ENCODE results near the gene DEFB116.
"Not testable (repeated sequence)": the region's sequence is repeated elsewhere in the genome, so short reads cannot be mapped to it uniquely, and the experiment has no call there.

Gene DEFB116, protein sequence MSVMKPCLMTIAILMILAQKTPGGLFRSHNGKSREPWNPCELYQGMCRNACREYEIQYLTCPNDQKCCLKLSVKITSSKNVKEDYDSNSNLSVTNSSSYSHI

GRCh38 chr20:31308535-31309162 is at the start of gene DEFB116:
DEFB116 (minus strand) TSS chr20:31308585; CDS start chr20:31308585, 0 bp downstream.
- no peak for DNase-seq

DNA sequence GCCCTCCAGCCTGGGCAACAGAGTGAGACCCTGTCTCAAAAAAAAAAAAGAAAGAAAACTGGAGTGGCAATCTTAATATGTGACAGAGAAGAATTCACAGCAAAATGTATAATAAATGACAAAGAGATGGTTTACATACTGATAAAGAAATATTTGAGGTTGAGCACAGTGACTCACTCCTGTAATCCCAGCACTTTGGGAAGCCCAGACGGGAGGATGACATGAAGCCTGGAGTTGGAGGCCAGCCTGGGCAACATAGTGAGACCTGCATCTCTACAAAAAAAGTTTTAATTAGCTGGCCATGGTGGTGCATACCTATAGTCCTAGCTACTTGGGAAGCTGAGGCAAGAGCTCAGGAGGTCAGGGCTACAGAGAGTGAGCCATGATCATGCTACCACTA is 47.6 kb upstream of the DEFB116 start:
- no peak for DNase-seq

GRCh38 chr20:31341470-31341869 is 33.1 kb upstream of the DEFB116 start:
- DNase-seq, result no peak

DNA sequence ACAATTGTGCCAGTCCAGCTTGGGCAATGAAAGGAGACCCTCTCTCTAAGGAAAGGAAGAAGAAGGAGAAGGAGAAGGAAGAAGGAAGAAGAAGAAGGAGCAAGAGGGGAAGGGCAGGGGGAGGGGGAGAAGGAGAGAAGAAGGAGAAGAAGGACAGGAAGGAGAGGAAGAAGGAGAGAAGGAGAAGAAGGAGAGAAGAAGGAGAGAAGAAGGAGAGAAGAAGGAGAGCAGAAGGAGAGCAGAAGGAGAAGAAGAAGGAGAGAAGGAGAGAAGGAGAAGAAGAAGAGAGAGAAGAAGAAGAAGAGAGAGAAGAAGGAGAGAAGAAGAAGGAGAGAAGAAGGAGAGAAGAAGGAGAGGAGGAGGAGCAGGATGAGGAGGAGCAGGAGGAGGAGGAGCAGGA is 22.5 kb upstream of the DEFB116 start:
- no peak for DNase-seq

GRCh38 chr20:31322504-31322903 is 14.1 kb upstream of the DEFB116 start:
- DNase-seq, result no peak

GRCh38 chr20:31284964-31285363 is 23.4 kb downstream of the DEFB116 start:
- not testable (repeated sequence) for DNase-seq

DNA sequence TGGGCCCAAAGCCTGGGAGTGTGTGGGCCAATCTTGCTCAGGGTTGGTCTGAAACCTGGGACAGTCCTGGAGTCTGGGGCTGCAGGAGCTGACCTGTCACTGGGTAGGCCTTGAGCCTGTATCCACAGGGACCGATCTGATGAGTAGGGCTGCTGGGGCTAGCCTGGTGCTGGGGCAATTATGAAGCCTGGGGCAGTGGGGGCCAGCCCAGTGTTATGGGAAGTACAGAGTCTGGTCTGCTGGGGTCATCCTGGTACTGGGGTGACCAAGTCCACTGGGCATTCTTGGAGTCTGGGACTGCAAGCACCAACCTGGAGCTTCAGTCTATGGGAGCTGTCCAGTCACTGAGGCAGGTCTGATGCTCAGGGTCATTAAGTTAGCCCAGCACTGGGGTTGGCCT is 30.2 kb downstream of the DEFB116 start:
- DNase-seq, result no peak

GRCh38 chr20:31274441-31274840 is 33.9 kb downstream of the DEFB116 start:
- no peak for DNase-seq

- no peak for DNase-seq
Measured at GRCh38 chr20:31260326-31260932, 48.0 kb downstream of the DEFB116 start.

GRCh38 chr20:31257364-31257763 is 51.0 kb downstream of the DEFB116 start, which contains the start of gene DEFB115:
DEFB115 (plus strand) TSS chr20:31257664; CDS start chr20:31257664, 0 bp downstream.
- no peak for DNase-seq

GRCh38 chr20:31256959-31257358 is 51.4 kb downstream of the DEFB116 start:
- DNase-seq, result no peak

All from NCI-H2107 (cell line).